Large intestine (tissue), 3 donors: ENCODE data around the gene COPRS. TPM values are rescaled to one million over a fixed set of nuclear protein-coding genes. Genes with fewer than 3 reads are reported as not detected.
"Not testable (repeated sequence)": the region's sequence is repeated elsewhere in the genome, so short reads cannot be mapped to it uniquely, and the experiment has no call there.

Experiments used
- DNase-seq, 2 donors: peaks; one replicate each; pipeline versions ENCODE4 v3.0.0 to v3.0.0-alpha.2; 2013
- H3K27ac ChIP-seq: one replicate; pipeline ENCODE4 v1.5.1; 2013; ENCODE audit warnings: low read length
- H3K27me3 ChIP-seq: 2 replicates; pipeline ENCODE4 v1.6.1; 2013; ENCODE audit warnings: low read length; ENCODE audit not compliant: control insufficient read depth, insufficient read depth
- H3K36me3 ChIP-seq: 2 replicates; pipeline ENCODE4 v1.6.1; 2013; ENCODE audit warnings: low read length; ENCODE audit not compliant: control insufficient read depth, insufficient read depth
- H3K4me1 ChIP-seq: one replicate; pipeline ENCODE4 v1.6.1; 2013; ENCODE audit warnings: low read length; ENCODE audit not compliant: control insufficient read depth, insufficient read depth
- H3K4me3 ChIP-seq: one replicate; pipeline ENCODE4 v1.5.1; 2013; ENCODE audit warnings: low read length
- H3K9me3 ChIP-seq: one replicate; pipeline ENCODE4 v1.6.1; 2013; ENCODE audit warnings: mild to moderate bottlenecking, low read depth, low read length, moderate library complexity; ENCODE audit not compliant: control insufficient read depth
- WGBS: methylation state at CpG from one replicate; pipeline ENCODE4 v1.1.5; 2013; ENCODE audit warnings: low lambda C conversion rate; ENCODE audit not compliant: insufficient coverage; 5-methylcytosine and 5-hydroxymethylcytosine counted together
- polyA plus RNA-seq: library from polyadenylated mRNA; unstranded; fragments of 120-200 nt; gene quantifications from one replicate; pipeline ENCODE4 v1.2.1, GENCODE V29; 2013

Gene COPRS
- polyA plus RNA-seq, 1 donor = 35.9 TPM

DNA sequence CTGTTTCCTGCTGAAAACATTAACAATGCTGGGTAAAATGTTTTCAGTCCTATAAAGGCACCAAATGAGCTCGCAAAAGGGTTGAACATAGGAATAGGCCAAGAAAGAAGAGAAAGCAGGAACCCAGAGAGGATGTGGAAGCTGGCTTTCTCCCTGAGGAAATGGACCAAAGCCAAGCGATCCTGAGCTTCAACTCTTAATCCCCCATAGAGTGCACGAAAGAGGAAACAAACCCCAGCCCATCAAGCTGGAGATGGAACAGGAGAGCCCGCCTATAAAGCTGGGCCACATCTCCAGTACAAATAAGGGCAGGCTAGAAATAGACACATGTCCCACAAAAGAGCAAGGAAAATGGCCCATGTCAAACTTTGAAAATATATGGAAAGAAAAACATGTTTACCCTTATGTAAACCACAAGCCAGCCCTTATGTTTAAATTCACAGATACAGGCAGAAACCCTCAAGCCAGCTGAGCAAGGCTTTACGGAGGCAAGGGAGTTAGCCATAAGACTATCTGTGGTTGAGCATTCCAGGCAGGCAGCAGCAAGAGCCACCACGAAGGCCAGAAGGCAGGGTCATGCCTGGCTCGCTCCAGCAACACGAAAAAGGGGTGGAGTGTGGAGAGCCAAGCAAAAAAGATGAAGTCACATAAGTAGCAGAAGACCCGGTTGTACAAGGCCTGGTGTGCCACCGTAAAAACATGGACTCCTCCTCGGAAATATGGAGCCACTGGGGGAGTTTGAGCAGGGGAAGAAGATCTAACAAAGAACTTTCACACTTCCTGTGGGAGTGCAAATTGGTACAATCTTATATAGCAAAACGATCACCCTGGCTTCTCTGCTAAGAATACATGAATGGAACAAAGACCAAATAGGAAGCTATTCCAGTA lies 27.8 kb downstream of the COPRS start:
- 100% methylated on average over 1 of the region's 12 CpGs for WGBS
- Histone ChIP-seq H3K9me3 (no peaks in the 10 kb centered on the region), H3K4me1 (no peaks in the 10 kb centered on the region), H3K27me3 (no peaks in the 10 kb centered on the region), H3K36me3 (no peaks in the 10 kb centered on the region), H3K27ac (no peak overlapping the region), H3K4me3 (no peak overlapping the region)
- no peak for DNase-seq

DNA sequence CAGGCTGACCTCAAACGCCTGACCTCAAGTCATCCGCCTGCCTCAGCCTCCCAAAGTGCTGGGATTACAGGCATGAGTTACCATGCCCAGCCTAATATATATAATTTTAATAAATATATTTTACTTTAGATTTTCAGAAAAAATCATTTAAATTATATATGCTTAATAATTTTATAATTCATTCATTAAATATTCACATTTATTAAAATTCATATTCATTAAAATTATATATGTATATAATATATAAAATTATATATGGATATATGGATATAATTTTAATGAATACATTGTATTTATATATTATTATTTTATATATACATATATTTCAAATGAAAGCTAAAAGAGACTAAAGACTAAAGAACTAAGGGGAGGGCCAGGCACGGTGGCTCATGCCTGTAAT lies 29.4 kb downstream of the COPRS start:
- no CpG with 5 or more reads among the region's 3 CpGs for WGBS
- Histone ChIP-seq H3K4me3 (no peak overlapping the region), H3K36me3 (no peaks in the 10 kb centered on the region), H3K27ac (no peak overlapping the region), H3K27me3 (no peaks in the 10 kb centered on the region), H3K4me1 (no peaks in the 10 kb centered on the region), H3K9me3 (no peaks in the 10 kb centered on the region)
- no peak for DNase-seq

DNA sequence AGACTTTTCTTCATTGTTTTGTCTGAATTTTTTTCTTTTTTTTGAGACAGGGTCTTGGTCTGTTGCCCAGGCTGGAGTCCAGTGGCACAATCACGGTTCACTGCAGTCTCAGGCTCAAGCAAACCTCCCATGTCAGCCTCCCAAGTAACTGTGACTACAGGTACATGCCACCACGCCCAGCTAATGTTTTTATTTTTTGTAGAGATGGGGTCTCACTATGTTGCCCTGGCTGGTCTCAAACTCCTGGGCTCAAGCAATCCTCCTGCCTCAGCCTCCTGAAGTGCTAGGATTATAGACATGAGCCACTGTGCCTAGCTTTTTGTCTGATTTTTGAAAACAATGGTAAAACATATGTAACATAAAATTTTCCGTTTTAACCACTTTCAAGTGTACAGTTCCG lies 30.1 kb downstream of the COPRS start:
- not testable (repeated sequence) for H3K27ac ChIP-seq, H3K9me3 ChIP-seq, H3K27me3 ChIP-seq, H3K36me3 ChIP-seq, DNase-seq, H3K4me3 ChIP-seq, H3K4me1 ChIP-seq
- WGBS = 100% methylated on average over 1 of the region's 4 CpGs

DNA sequence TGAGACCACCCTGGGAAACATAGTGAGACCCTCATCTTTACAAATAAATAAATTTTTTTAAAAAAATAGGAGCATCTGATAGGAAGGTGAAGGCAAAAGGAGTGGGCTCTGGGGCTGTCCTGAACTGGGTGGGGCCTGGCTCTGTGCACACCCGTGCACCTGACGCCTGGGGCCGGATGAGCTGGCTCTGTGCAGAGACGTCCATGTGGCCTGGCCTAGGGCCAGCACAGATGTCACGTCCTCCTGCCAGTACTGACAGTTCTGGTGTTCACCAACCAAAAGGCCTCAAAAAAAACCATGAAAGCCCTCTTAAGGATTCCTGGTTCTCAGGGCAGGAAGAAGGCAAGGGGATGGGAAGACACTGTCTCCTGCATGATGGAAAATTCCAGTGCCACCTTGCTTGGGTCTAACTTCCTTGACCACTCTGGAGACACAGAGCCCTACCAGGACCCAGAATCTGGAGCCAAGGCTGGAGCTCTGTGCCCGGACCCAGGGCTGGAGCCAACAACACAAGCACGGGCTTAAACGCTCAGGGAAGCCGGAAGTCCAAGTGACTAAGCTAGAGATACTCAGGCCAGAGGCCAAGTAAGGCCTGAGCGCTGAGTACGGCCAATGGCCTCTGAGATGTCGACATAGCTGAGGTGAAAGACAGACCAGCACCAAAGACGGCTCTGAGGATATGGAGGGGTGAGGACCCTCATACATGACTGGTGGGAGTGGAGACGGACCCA lies 32.9 kb downstream of the COPRS start:
- Histone ChIP-seq H3K4me3 (no peak overlapping the region), H3K36me3 (no peaks in the 10 kb centered on the region), H3K9me3 (no peaks in the 10 kb centered on the region), H3K27ac (no peak overlapping the region), H3K27me3 (no peaks in the 10 kb centered on the region), H3K4me1 (no peaks in the 10 kb centered on the region)
- no CpG with 5 or more reads among the region's 14 CpGs for WGBS
- no peak for DNase-seq

DNA sequence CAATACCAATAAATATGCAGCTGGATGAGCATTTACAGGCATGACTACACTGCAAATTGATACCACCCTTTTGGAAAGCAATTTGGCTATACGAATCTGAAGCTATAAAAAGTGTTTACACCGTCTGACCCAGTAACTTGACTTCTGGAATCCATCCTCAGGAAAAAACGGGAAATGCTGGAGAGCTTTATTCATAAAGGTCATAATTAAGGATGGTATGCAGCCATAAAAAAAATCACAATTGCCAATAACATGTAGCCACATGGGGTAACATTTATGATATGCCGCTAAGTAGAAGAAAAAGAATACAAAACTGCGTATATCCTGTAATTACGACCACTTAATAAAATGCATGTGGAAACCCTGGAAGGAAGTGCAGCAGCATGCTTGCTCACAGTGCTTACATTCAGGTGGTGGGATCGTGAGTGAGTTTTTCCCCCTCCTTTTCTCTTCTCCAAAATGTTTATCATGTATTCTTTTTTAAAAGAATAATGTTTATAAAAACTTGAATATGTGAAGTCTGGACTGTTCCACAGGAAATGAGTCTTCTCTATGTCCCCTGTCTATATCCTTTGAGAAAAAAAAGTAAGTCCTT lies 34.2 kb downstream of the COPRS start:
- no peaks in the 10 kb centered on the region for H3K4me1 ChIP-seq
- H3K4me3 ChIP-seq = no peak overlapping the region
- no peaks in the 10 kb centered on the region for H3K27me3 ChIP-seq
- no peak overlapping the region for H3K27ac ChIP-seq
- 20% methylated on average over 1 of the region's 7 CpGs for WGBS
- H3K36me3 ChIP-seq = no peaks in the 10 kb centered on the region
- DNase-seq = no peak
- H3K9me3 ChIP-seq = no peaks in the 10 kb centered on the region

DNA sequence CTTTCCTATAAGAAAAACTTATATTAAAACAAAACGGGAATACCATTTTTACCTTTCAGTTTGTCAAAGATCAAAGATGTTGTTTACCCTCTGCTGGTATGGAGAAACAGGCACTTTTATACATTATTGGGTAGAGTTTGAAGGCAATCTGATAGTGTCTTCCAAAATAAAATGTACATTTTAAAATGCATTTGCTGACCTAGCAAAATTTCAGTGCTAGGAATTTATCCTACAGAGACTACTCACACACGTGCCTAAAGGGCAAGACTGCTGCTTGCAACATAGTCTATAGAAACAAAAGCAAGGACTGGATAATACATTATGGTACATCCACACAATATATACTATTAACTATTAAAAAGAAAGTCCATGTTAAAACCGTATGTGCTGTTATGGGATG lies 36.0 kb downstream of the COPRS start:
- WGBS = 83% methylated on average over 2 of the region's 3 CpGs
- Histone ChIP-seq H3K36me3 (no peaks in the 10 kb centered on the region), H3K4me1 (no peaks in the 10 kb centered on the region), H3K9me3 (no peaks in the 10 kb centered on the region), H3K4me3 (no peak overlapping the region), H3K27ac (no peak overlapping the region), H3K27me3 (no peaks in the 10 kb centered on the region)
- DNase-seq = no peak

DNA sequence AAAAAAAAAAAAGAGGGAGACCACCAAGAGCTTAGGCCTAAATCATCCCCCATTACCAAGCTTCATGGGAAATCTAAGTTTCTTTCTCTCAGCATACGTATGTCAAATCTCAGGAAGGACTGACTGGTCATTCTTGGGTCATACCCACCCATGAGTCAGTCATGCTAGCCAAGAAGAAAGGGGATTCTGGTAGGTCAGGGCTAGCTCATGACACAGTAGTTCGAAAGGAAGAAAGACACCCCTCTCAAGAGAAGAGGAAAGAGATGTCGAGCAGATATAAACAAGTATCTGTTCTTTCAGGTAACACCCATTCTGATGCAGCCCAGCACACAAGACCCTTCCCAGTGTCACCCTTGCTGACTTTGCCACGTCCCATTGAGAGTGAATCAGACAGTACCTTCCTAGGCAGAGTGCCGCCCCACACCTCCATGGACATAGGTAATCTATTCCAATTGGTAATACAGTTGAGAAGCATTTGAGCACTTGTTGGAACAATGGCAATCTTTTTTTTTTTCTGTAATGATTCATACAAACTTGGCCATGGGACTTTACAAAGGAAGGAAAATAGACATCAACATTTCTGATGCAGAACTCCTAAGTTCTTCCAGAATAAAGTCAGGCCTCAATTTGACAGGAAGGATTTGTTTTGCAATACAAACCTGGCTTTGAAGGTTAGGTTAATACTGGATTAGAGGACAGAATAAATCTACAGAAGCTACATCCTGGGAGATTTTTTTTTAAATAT lies 38.2 kb downstream of the COPRS start:
- Histone ChIP-seq H3K4me1 (no peaks in the 10 kb centered on the region), H3K9me3 (no peaks in the 10 kb centered on the region), H3K27me3 (no peaks in the 10 kb centered on the region), H3K27ac (no peak overlapping the region), H3K36me3 (no peaks in the 10 kb centered on the region), H3K4me3 (no peak overlapping the region)
- WGBS = 100% methylated on average over 1 of the region's 5 CpGs
- DNase-seq = no peak

DNA sequence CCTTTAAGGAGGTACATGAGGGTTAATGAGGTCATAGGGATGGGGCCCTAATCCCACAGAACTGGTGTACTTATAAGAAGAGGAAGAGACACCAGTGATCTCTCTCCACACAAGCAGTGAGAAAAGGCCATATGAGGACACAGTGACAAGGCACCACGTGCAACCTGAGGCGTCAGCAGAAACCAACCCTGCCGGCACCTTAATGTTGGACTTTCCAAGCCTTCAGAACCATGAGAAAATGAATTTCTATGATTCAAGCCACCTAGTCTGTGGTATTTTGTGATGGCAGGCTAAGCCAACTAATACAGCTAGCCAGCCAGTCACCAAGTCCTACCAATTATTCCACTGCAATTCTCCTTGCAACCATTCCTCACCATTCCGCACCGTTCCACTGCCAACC lies 39.5 kb downstream of the COPRS start:
- WGBS = 100% methylated on average over 1 of the region's 5 CpGs
- H3K27ac ChIP-seq = no peak overlapping the region
- DNase-seq = no peak

DNA sequence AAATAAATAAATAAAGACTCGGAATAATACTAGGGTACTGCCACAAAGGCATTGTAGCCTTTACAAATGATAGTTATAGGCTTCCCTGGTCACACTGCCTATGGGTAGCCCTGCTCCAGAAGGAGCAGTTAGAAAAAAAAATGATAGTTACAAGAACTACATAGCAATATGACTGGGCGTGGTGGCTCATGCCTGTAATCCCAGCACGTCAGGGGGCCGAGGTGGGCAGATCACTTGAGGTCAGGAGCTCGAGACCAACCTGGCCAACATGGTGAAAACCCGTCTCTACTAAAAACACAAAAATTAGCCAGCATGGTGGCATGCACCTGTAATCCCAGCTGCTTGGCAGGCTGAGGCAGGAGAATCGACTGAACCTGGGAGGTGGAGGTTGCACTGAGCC lies 40.2 kb downstream of the COPRS start:
- not testable (repeated sequence) for H3K4me1 ChIP-seq, H3K36me3 ChIP-seq, H3K27ac ChIP-seq, H3K27me3 ChIP-seq, DNase-seq, H3K9me3 ChIP-seq, H3K4me3 ChIP-seq
- WGBS = no CpG with 5 or more reads among the region's 7 CpGs

More for the DNA sequence above, 39.5 kb downstream of the COPRS start:
- H3K36me3 ChIP-seq = no peaks in the 10 kb centered on the region
- peaks cover 4% of the 10 kb centered on the region for H3K4me1 ChIP-seq
- no peaks in the 10 kb centered on the region for H3K9me3 ChIP-seq
- no peak overlapping the region for H3K4me3 ChIP-seq
- no peaks in the 10 kb centered on the region for H3K27me3 ChIP-seq

DNA sequence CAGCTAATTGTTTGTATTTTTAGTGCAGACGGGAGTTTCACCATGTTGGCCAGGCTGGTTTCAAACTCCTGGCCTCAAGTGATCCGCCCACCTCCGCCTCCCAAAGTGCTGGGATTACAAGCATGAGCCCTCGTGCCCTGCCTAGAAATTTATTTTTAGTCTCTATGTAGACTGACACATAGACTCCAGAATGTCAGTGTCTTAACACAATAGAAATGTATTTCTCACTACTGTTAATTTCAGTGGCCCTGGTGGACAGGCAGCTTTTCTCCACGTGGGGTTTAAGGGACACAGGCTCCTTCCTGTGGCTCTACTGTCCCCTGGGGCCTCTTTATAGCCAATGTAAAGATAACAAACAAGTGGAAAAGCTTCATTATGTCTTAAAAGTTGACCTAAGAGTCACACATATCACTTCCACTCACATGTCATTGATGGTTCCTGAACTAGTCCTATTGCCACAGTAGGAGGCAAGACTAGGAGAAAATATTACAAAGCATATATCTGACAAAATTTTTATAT lies 43.8 kb downstream of the COPRS start:
- Histone ChIP-seq H3K27ac (peak overlapping the region; percentile 42), H3K27me3 (no peaks in the 10 kb centered on the region), H3K36me3 (no peaks in the 10 kb centered on the region), H3K9me3 (no peaks in the 10 kb centered on the region), H3K4me1 (peaks cover 4% of the 10 kb centered on the region), H3K4me3 (no peak overlapping the region)
- peak; percentile 75 to 87 for DNase-seq
- WGBS = no CpG with 5 or more reads among the region's 5 CpGs
